HTERT RPE-1 (cell line): ENCODE results near the gene GRM7.
"Not testable (repeated sequence)": the region's sequence is repeated elsewhere in the genome, so short reads cannot be mapped to it uniquely, and the experiment has no call there.

Experiments used
- in situ Hi-C: fragments of 300-500 bp; cut with MboI; formaldehyde crosslinking; loops from 4 replicates; pipeline ENCODE4 v1.14.3; 2020; ENCODE audit warnings: low sequenced_read_pairs

Gene GRM7

DNA sequence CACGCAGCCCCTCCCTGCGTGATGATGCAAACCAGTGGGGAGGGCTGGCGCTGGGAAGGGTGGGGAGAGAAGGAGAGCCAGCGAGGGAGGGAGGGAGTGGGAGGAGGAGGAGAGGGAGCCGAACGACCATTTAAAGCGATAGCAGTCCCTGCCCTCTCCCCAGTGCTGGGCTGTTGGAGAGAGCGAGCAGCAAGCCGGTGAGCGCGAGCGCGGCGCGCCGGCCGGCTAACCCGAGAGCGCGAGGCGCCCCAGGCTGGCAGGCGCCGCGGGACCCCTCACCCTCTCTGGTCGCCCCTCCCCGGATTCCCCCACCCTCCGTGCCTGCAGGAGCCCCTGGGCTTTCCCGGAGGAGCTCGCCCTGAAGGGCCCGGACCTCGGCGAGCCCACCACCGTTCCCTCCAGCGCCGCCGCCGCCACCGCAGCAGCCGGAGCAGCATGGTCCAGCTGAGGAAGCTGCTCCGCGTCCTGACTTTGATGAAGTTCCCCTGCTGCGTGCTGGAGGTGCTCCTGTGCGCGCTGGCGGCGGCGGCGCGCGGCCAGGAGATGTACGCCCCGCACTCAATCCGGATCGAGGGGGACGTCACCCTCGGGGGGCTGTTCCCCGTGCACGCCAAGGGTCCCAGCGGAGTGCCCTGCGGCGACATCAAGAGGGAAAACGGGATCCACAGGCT is at the start of gene GRM7:
TSS of gene GRM7 (plus strand) at position 162 of the 671 bp plus-strand sequence.
- in situ Hi-C loops, result no loop called here

DNA sequence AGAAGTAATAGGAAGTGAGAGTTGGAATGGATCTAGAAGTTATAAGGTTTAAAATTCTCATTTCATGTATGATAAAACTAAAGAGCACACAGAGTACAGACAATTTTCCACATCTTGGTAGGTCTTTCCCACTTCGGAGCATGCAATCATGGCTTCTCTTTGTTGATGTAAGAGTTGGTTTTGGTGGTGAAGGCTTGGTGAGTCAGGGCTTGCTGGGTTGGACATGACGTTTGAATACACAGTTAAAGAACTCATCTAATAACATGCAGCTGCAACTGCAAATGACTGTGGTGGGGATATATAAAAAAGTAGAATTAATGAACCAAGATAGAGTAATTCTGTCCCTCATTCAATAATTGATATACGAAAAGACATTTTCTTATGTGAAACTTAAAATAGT is 39.5 kb upstream of the GRM7 start:
- in situ Hi-C loops, result no loop called here

DNA sequence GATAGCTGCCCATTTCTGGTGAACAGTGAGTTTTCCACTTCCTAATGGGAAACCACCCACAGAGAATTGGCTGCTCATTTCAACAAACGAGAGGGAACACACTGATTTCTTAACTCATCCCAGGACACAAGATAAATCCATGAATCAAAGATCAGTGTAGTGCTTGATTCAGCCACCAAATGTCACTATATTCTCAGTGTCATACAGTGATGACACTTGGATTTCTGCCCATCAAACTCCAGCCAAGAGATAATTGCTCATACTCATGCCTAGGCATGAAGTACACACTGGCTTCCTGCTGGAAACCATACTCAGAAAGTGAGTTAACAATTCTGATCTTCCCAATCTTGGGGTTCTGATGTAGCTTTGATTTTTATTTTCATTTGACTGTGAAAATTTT is 35.4 kb upstream of the GRM7 start:
- in situ Hi-C loops, result no loop called here

DNA sequence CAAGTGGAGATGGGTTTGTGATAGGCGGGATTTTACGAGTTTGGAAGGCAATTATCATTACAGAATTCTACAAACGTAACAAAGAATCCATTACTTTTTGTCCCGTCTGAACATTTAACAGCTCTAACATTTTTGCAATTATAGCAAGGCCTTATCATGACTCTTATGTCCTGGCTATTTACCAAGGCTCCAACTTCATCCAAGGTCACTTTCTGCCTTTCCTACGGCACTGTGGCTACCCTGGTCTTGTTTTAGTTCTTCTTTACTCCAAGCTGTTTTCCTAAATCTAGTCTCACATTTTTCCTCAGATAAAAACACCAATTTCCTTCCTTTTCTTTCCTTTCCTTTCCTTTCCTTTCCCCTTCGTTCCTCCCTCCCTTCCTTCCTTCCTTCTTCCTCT is 33.5 kb upstream of the GRM7 start:
- in situ Hi-C loops, result no loop called here

DNA sequence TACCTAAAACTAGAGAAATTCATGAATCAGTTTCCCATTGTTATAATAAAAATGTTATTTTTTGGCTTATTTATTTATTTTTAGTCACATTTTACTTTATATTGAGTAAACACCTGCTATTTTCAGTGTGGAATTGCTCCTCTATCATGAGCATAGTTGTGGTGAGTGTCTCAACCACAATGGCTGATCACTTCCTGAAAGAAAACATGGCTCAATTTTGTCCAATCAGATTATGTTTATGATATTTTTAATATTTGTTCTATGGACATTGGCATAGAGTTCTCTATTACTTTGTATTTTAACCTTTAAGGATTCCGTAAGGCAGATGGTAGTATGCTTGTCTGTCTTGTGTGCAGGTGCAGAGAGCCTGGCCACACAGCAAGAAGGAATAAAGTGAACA is 16.2 kb upstream of the GRM7 start:
- in situ Hi-C loops, result no loop called here

DNA sequence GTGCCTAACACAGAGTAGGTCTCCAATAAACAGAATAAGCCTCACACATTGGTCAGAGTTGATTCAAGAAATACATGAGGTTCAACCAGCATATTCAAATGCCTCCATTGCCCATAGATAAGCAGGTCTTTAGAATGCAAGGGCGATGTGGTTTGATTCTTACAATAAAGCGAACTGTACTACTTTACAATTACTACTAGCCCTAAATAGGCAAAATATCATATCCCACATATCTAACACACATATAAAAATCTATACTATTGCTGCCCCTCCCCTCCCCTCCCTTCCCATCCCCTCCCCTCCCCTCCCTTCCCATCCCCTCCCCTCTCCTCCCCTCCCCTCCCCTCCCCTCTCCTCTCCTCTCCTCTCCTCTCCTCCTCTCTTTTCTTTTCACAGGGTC is 6.7 kb upstream of the GRM7 start:
- in situ Hi-C loops, result no loop called here

DNA sequence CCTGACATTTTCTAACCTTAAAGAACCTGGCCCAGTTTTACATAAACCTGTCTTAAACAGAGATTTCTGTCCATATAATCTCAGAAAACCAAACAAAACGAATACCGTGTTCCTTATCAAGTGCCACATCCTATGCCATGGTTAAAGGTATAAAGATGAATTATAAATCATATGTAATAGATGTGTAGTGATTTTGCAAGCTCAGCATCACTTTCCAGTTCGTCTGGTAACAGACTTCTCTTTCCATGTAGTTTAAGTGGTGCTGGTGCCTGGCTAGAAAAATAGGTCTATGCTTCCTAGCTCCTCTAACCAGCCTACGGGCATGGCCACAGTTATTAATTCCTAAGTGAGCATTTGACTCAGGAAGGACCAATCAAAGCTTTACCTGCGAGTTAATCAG is 3.4 kb upstream of the GRM7 start:
- in situ Hi-C loops, result no loop called here

DNA sequence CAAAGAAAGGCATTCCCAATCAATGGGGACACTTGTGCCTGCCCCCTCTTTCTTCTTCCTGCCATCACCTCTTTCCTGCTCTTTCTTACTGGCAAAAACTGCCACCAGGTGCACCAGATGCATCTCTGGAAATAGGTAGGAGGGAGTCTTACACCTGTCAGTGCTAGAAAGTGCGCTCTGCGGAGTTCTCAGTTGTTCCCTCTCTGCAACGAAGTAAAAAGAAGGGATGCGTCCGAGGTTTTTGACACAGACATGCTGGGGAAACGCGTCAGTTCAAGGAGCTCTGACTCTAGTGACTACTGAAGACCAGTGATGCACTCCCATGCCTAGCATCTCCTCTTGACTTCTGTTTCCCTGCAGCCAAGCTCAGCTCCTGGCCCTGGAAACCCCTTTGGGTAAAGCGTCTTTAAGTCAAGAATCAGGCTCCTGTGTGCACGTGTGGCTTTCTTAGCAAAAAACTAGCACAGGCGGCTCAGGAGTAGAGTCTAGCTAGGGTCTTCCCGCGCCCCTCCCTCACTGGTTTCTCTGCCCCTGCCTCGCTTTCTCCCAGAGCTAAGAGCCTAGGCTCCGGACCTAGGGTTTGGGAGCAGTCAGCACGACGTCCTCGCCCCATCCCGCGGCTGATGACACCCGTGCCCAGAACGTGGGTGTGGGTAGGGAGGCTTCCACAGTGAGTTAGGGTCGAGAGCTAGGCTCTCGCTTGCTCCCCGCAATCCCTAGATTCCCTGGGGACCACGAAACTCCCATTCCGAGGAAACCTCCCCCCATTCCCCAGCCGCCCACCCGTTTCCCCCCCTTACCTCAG is 564 bp upstream of the GRM7 start:
- in situ Hi-C loops, result no loop called here

DNA sequence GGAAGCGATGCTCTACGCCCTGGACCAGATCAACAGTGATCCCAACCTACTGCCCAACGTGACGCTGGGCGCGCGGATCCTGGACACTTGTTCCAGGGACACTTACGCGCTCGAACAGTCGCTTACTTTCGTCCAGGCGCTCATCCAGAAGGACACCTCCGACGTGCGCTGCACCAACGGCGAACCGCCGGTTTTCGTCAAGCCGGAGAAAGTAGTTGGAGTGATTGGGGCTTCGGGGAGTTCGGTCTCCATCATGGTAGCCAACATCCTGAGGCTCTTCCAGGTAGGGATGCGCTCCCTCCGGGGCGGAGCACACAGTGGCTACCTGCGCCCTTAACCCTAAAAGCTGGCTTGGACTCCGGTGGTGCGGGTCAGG is 698 bp downstream of the GRM7 start:
- in situ Hi-C loops, result no loop called here

DNA sequence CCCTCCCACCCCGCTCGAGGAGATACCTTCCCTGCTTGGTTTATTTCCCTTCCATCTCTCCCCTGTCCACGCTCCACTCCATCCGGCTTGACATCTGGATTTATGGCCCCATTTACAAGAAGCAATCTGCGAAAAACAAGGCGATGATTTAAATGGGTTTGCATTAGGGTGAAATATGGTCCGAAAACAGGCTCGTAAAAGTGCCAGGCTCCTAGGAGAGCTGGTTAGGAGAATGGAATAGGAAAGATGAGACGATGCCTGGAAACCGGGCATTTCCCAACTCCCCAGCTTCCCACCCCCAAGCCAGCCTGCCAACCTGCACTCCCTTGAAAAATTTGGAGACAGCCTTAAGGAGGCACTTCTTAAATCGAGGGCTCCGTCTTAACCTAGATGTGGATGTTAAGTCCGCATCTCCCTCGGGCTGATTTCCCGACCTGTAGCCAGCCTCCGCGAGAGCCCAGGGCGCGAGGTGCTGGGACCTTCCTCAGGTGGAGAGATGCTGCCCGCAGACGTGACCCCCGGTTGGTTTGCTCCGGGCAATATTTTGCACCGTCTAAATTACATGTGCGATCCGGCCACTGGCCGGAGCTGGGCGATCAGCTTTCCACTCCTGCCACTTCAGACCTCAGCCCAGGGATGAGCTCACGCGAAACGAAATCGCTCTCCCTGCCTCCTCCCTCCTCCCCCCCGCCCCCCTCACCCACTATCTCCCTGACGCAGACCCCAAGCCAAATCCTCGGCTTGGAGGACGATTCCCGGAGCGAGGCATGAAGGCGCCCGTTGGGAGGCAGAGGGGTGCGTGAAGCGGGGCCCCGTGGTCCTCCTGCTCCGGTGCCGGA is 1.3 kb downstream of the GRM7 start:
- in situ Hi-C loops, result no loop called here

DNA sequence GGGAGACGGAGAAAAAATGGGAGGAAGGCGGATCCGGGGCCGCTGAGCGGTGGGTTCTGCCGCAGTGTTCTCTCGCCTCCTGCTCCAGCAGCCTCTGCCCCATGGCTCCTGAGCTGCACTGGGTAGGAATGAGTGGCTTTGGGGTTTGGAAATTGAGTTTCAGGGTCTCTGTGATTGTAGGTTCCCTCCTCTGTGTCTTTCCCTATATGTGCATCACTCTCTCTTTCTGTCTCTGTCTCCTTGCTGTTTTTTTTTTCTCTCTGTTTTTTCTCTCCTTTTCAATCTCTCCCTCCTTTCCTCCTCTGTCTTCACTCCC is 1.9 kb downstream of the GRM7 start:
- in situ Hi-C loops, result no loop called here

DNA sequence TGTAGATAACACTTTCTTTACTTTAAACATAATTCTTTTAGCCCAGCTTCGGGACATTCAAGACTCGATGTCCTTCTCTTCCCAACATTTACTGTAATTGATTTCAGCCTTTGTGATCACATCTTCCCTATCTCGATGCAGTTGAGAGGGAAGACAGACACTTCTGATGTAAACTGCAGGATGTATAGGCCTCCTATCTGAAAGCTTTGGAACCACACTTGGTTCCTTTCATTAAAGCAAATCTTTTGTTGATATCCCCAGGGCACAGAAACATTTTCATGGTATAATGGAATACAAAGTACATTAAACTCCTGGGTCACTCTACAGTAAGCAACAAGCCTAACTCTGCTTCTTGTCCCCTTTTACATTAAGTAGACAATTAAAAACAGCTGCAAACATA is 6.4 kb downstream of the GRM7 start:
- in situ Hi-C loops, result no loop called here

DNA sequence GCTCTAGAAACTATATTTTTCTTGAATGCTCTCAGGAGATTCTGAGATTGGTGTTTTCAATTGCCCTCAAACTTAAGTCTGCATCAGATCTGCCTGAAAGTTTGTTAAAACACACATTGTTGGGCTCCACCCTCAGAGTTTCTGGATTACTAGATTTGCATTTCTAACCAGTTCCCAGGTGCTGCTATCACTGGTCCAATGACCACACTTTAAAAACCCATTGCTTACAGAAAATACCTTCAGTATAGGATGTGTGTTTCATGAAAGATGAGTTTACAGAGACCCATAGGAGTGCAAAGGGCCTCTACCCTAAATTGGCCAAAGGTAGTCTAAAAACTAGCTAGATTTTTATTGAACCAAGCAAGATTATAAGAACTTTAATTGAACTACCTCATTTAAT is 17.8 kb downstream of the GRM7 start:
- in situ Hi-C loops, result no loop called here

DNA sequence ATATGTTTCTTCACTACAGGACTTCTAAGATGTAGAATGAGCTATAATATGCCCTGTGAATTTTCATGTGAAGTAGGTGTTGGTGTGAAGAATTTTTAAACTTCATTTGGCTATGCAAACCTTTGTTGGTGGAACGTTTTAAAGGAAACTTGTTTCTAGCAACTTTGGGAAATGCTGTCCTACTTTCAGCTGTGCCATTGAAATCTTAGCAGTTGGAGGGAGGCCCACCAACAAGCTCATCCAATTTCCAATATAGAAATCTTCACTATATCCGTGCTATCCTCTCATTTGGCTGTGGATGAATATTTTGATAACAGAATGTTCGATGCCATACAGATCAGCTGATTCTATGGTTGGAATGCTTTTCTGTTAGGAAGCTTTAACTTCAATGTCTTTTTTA is 51.3 kb downstream of the GRM7 start:
- in situ Hi-C loops, result no loop called here

DNA sequence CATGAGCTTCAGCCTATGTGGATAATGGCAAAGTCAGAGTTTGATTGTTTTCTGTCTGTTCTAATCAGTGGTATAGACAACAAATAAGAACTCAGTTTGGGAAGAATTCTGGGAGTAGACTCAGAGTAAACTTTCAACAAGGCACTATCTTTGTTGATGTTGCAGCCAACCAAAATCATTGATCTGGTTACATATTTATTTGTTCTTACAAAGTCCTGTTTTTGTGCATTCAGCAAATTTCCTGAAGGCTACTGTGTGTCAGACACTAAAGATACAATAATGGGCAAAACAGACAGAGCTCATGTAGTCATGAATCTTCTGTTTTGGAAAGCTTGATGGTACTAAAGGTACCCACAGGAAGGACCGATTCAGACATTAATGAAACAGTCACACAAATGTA is 55.0 kb downstream of the GRM7 start:
- in situ Hi-C loops, result no loop called here

DNA sequence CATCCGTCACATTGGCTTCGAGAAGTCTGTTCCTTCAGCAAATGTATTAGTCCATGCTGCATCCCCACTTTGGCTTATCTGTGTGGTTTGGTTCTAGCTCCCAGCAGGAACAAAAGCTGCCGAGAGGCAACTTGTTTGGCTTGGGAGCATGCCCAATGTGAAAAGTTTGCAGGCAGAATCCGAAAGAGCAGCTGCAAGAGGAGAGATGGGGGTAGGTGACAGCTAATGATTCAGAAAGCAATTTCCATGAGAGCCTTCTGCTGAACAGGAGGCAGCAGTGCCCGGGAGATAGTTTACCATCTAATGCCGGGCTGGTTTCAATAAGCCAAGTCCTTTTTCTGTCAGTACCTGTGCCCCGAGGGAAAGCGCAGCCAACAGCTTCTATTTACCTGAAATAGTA is 60.2 kb downstream of the GRM7 start:
- in situ Hi-C loops, result no loop called here

DNA sequence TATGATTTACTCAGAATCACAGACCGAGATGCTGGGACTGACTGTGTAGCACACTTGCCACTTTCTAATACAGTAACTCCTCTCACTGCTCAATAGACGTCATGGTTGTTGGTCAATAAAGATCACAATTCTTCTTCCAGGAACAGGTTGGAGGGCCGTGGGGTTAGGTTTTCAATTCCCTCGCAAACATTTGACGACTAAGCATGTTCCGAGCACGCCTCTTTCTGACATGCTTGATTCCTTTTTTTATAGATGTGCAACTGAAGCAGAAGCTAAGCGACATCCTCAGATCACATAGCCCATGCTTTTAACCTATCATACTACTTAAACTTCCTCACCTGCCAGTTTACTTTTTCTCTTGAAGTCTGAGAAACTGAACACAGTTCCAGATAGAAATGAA is 61.0 kb downstream of the GRM7 start:
- in situ Hi-C loops, result no loop called here

DNA sequence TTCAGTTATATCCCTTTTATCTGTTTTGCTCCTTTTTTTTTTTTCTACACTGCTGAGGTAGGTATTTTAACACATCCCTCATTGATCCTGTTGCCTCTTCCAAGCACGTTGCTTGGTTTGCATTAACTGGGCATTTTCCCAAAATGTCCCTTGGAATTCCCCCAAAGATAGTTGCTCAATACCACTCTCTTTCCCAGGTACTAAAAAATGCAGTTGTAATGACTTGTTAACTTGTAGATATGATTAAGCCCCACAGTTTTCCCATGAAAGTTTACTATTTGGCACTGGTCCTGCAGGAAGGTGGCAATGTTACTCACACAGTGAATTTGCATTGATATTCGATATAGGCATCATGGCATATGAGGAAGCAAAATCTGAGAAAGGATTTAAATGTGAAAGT is 67.1 kb downstream of the GRM7 start:
- in situ Hi-C loops, result no loop called here

DNA sequence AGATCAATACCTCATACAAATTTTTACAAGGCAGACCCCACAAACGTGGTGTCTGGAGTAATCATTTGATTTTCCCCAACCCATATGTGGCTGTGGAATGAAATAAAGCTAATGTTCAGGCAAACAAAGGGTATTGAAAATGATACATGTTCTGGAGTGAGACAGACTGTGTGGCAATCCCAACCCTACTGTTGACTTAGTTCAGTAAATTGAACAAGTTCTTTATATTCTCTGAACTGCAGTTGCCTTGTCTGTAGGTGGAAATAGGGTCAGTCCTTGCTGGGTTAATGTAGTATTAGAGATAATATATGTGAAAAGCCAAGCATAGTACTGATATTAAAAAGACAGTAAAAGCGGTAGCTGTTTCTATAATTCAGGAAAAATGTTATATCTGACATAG is 69.0 kb downstream of the GRM7 start:
- in situ Hi-C loops, result no loop called here

DNA sequence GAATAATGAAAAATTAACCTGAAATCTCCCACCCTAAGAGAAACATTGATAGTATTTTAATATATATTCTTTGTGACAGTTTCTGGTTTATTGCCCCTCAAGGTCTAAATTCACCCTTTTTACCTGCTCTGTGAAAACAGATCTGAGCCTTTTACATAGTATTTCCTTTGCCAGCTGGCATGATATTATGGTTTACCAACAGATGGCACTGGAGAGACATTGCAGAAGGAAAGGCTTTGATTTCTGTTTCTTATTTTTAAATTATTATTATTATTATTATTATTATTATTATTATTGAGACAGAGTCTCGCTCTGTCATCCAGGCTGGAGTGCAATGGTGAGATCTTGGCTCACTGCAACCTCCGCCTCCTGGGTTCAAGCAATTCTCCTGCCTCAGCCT is 74.5 kb downstream of the GRM7 start:
- in situ Hi-C loops, result not testable (repeated sequence)

DNA sequence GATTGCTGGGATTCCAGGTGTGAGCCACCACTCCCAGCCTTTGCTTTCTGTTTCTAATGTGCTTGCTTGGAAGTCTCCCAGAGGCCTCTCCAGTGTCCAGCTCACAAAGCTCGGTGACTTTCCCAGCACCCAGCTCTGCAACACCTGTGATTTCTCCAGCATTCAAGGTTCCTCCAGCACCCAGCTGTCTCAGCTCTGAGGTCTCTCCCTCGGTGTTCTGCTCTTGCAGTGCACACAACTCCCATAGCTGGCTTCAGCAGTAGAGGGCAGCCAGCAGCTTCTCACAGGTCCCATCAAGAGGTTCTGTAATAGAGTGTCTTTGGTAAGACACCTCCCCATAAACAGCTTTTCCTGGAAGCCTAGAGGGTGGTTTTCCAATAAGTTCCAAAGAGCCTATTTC is 75.1 kb downstream of the GRM7 start:
- in situ Hi-C loops, result no loop called here

DNA sequence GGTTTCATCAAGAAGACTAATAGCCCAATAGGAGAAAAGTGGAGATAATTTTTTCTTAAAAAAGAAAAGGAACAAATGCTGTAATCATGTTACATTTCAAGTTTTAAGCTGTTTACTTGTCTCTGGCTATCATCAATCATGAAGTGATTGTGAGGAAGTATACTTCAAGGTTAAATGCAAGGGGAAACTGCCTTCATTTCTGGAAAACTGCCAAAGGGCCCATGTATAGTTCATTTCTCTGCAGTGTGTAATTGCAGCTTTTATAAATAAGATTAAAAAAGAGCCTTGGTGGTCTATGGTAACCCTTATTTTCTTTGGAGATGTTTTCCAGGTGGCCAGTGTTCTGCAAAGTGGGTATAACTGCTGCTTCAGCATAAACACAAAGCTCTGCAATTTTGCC is 101.9 kb downstream of the GRM7 start:
- in situ Hi-C loops, result no loop called here
